Hepatocyte (in vitro differentiated cells): ENCODE results near the gene STYK1.

ENCODE experiments used
- EZH2 ChIP-seq: fragments of 200-600 bp; sonication (generic); IDR thresholded peaks from 2 replicates; pipeline ENCODE4 v1.6.1; 2016; ENCODE audit warnings: antibody characterized with exemption, mild to moderate bottlenecking, borderline replicate concordance
- EZH2phosphoT487 ChIP-seq: fragments of 200-600 bp; sonication (generic); IDR thresholded peaks from one replicate; pipeline ENCODE4 v1.6.1; 2018; ENCODE audit warnings: antibody characterized with exemption, mild to moderate bottlenecking, low read depth, moderate library complexity; ENCODE audit not compliant: unreplicated experiment, severe bottlenecking
- TF ChIP-seq, protein P1 (sequence below): fragments of 200-600 bp; sonication (generic); IDR thresholded peaks from 2 replicates; pipeline ENCODE4 v1.5.1; 2016; ENCODE audit warnings: antibody characterized with exemption, mild to moderate bottlenecking; ENCODE audit not compliant: poor library complexity

DNA sequence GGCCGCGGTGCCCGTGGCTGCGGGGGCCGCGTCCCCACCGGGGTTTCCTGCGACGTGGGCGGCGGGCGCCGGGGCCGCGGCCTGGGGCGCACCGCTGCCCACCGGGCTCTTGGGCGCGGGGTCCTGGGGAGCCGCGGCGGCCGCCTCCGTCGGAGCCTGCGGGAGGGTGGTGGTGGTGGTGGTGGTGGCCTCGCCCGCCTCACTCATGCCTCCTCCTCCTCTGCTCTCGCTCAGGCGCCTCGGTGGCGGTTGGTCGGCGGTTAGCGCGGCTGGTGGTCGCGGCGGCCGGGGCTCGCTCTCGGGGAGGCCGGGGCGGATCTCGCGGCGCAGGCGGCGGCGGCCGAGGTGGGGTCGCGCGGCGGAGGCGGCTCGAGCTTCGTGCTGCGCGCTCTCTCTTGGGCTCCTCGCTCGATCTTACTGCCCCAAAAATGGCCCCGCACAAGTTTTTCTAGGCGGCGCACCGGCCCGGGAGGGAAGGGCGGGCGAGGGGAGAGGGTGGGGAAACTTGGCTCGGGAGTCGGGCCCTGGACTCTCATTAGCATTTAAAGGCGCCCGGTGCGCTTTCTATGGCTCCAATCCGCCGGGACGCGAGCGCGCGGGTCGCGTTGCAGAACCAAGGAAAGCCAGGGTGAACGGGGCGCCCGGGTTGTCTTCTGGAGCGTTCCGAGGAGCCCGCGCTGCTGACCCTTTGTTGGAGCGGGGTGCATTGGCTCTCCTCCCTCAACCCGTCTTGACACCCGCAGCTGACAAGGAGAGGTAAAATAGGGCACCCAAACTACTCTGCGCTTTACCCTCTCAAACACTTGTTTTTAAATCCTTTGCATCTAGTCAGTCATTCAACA lies 49.3 kb upstream of the STYK1 start, which contains the start of gene YBX3:
- TF ChIP-seq, protein P1, sequence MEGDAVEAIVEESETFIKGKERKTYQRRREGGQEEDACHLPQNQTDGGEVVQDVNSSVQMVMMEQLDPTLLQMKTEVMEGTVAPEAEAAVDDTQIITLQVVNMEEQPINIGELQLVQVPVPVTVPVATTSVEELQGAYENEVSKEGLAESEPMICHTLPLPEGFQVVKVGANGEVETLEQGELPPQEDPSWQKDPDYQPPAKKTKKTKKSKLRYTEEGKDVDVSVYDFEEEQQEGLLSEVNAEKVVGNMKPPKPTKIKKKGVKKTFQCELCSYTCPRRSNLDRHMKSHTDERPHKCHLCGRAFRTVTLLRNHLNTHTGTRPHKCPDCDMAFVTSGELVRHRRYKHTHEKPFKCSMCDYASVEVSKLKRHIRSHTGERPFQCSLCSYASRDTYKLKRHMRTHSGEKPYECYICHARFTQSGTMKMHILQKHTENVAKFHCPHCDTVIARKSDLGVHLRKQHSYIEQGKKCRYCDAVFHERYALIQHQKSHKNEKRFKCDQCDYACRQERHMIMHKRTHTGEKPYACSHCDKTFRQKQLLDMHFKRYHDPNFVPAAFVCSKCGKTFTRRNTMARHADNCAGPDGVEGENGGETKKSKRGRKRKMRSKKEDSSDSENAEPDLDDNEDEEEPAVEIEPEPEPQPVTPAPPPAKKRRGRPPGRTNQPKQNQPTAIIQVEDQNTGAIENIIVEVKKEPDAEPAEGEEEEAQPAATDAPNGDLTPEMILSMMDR, result no peak
- no peak for TF ChIP-seq EZH2phosphoT487
- TF ChIP-seq EZH2, result no peak
